Measurements from ENCODE around the gene NMRAL1.
A peak's percentile ranks its signal among the peaks of the same experiment; 100 is the strongest.

DNA sequence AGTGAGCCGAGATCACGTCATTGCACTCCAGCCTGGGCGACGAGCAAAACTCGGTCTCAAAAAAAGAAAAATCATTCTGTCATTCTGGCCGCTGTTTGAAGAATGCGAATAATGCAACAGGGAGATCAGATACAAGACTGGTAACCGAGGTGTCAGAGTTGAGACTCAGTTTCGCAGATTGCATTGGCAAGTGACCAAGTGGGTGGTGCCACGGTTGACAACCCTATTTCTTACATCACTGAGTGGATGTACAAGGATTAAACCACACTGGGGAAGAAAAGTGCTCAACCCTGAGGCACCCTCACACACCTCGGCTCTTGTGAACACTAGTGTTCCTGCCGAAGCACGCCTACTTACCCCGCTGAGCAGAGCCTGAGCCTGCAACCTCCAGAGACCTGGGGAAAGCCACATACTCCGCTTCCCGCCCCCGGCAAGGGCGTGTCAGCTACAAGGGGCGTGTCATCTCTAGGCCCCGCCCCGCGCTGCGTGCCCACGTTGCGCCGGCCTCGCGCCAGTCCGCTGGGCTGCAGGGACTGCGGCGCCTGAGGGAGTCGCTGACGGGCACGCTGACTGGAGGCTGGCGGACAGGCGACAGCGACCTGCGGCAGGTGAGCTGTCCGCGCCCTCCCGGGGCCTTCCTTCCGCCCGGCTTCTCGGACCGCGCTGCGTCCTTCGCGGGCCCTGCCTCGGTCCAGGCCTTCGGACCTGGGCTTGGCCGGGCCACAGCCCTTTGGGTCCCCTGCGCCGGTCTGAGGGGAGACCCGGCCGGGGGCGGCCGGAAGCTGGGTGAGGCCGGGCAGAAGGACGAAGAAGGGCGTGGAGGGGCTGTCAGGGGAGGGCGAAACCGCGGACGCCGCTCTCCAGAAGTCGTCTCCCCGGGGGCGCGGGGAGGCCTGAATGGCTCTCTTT is 1.7 kb upstream of the NMRAL1 start, which contains the start of gene HMOX2:
- TF ChIP-seq, protein P1, sequence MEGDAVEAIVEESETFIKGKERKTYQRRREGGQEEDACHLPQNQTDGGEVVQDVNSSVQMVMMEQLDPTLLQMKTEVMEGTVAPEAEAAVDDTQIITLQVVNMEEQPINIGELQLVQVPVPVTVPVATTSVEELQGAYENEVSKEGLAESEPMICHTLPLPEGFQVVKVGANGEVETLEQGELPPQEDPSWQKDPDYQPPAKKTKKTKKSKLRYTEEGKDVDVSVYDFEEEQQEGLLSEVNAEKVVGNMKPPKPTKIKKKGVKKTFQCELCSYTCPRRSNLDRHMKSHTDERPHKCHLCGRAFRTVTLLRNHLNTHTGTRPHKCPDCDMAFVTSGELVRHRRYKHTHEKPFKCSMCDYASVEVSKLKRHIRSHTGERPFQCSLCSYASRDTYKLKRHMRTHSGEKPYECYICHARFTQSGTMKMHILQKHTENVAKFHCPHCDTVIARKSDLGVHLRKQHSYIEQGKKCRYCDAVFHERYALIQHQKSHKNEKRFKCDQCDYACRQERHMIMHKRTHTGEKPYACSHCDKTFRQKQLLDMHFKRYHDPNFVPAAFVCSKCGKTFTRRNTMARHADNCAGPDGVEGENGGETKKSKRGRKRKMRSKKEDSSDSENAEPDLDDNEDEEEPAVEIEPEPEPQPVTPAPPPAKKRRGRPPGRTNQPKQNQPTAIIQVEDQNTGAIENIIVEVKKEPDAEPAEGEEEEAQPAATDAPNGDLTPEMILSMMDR (IDR thresholded peaks at IDR 0.05; ENCODE audit: low read depth, low read length) = no peak
- TF ChIP-seq POLR2A (IDR thresholded peaks at IDR 0.05; ENCODE audit: extremely low read depth, insufficient read length) = peak; percentile 71
